GM21367 (cell line): ENCODE results near the gene PPP1R3G.

Experiments
- ATAC-seq: cut with Tn5 transposase; IDR thresholded peaks from one replicate; pipeline ENCODE4 v1.9.1; 2021; ENCODE audit not compliant: unreplicated experiment

Gene PPP1R3G

GRCh38 chr6:5093231-5094015 lies 8.3 kb downstream of the PPP1R3G start:
- ATAC-seq, result no peak

DNA sequence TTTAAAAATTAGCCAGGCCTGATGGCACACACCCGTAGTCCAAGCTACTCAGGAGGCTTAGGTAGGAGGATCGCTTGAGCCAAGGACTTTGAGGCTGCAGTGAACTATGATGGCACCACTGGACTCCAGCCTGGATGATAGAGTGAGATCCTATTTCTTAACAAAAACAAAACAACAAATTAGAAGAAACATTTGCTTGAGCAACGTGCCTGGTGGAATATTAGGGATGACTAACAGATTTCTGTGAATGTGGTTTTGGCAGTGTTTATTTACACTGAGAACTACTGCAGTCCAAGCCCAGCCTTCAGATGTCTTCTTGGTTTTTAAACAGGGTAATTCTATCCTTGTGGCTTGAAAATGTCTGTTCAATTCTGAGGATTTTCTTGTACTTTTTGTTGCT lies 9.2 kb downstream of the PPP1R3G start:
- no peak for ATAC-seq

DNA sequence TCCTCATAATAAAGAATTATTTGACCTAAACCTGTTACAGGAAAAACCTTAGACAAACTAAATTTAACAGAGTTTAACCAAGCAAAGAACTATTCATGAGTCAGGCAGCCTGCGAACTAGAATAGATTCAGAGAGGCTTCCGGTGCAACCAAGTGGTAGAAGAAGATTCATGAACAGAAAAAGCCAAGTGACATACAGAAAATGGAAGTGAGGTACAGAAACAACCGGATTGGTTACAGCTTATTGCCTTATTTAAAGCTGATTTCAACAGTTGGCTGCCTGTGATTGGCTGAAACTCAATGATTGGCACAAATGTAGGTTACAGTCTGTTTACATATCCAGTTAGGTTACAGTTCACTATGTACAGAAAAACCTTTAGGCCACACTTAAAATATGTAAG lies 10.1 kb downstream of the PPP1R3G start:
- peak; percentile 71 for ATAC-seq

DNA sequence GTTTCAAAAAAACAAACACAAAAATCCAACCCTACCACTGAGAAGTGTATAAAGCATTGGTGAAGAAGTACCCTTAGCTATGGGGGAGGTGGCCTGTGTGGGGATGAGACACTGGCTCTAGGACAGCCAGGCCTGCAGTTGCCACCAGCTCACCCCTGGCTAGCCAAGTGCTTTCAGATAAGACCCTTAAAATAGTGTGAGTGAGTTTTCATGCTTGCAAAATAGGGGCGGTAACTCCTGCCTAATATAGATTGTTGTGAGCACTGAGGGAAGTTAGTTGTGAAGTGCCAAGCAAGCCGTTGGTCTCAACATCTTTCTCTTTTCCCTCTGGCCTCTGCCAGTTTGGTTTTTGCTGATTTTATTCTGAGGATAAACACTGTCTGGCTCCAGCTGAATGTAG lies 11.3 kb downstream of the PPP1R3G start:
- no peak for ATAC-seq

DNA sequence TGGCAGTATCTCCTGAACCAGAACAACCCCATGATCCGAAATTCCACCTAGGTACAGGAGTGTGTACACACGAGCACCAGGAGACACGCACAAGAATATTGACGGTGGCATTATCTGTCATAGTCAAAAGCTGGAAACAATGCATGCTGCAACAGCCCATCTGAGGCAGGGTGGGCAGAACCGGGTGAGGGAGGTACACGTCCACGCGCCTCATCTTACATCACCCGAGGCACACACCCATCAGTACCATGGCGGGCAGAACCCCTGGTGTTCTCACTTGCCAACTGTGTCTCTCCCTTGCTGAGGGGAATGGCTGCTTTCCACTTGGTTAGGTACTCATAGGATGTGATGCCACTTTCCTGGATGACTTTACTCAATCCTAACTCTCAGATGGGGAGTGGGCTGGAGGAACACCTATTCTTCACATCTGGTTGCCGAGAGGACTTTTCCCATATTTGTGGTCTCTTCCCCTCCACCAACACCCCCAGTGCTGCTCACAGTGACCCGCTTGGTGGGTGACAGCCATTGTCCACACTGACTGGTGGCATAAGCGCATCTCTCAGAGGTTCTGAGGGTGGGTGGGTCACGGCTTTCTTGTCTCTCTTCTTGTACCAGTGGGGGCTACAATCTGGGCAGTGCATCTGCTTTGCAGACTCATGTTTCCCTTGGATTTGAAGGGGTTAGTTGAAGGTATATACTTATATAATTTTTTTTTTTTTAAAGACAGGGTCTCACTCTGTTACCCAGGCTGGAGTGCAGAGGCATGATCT lies 13.5 kb downstream of the PPP1R3G start:
- no peak for ATAC-seq

GRCh38 chr6:5099537-5099936 lies 14.4 kb downstream of the PPP1R3G start:
- ATAC-seq, result no peak

- ATAC-seq, result no peak
These were observed 15.7 kb downstream of the PPP1R3G start for GRCh38 chr6:5100806-5101205.

DNA sequence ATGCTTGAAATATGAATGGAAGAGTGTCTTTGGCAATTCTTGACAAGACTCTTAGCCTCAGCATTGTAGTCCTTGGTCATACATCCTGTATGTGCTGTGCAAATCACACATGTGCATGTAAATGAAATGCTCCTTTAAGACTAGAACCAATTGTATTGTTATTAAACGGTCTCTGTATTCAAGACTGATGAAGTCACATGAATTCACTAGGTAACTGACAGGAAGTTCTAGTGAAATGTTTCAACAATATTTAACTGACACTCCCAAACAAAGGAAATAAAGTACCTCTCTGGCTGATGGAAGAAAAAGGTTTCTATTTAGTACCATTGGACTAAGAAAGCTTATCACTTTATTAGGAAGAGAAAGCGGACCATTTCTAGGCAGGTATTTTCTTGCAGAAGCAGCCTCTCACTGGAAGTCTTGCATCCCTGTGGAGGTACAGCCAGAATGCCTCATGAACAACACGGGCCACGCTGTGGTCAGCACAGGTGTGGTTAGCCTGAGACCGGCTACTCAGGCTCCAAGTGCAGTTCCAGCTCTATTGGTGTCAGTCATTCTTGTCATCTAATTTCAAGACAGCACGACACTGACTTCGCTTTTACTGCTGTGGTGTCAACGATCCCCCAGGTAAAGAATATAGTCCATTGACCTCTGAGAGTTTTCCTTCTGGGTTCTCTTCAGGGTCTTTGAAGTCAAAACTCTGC lies 17.3 kb downstream of the PPP1R3G start:
- ATAC-seq, result no peak

DNA sequence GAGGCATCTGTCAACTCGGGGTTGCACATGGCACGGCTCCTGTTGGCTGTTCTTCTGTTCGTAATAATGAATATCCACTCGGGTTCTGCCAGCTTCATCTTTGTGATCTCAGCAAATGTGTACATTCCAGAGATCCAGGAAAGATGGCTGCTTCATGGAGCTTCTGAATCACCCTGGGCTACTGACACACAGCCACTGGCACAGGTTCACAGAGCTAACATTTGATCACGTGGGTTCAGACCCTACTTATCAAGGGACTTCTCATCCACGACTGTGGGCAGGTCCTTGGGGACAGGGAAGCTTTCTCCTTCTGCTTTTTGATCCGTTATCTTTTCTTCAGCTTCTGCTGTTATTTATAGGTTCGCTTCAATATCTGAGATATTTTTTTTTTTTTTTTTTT lies 18.1 kb downstream of the PPP1R3G start:
- no peak for ATAC-seq

DNA sequence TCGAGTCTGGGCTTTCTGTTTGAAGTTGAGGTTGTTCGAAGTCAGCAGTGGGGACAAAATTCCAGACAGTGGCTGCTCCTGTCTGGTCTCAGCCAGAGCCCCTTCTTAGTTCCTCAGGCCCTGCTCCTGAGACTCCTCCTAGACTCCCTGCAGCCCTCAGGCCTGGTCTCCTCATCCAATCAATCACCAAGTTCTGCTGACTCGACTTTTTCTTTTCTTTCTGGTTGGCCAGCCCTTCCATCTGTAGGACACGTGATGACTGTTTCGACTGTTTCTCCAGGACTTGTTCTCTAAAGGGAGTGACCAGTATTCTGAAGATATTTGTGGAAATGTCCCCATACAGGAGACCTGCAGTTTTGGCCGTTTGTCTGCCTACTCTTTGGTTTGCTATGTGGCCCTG lies 19.5 kb downstream of the PPP1R3G start:
- no peak for ATAC-seq

DNA sequence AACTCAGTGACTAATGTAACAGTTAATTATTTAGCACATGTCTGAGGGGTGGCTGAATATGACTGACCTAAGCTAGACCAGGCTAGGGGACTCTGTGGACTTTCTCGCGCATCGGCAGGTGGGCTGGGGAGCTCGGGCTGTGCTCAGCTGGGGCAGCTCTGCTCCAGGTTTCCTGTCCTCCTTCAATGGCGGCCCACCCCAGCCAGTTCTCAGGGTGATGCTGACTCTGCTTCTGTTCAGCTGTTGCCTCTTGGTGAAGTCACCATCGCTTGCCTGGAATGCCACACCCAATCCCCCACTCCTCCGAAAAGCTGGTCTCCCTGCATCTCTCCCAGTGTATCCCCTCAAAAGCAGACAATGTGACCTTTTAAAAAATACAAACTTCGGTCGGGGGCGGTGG lies 20.0 kb downstream of the PPP1R3G start:
- ATAC-seq, result no peak

GRCh38 chr6:5107341-5107740 lies 22.2 kb downstream of the PPP1R3G start:
- ATAC-seq, result no peak

DNA sequence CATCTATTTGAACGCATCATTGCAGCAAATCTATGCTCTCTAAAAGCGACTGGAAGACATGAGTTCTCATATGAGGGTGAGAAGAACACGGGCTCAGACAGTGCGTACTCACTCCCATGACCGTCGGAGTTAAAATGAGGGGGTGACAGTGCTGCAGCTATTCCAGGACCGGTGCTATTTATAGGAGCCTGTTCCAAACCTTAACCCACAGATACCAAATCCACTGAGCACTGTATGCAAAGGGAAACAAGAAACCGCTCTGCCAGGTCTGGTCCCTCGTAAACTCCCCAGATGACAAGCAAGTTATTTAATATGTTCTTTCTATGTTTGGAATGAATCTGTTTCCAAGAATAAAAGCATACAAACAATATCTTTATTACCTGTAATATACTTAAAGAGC lies 22.9 kb downstream of the PPP1R3G start:
- no peak for ATAC-seq

- no peak for ATAC-seq
These were observed 23.5 kb downstream of the PPP1R3G start for GRCh38 chr6:5108536-5109150.

DNA sequence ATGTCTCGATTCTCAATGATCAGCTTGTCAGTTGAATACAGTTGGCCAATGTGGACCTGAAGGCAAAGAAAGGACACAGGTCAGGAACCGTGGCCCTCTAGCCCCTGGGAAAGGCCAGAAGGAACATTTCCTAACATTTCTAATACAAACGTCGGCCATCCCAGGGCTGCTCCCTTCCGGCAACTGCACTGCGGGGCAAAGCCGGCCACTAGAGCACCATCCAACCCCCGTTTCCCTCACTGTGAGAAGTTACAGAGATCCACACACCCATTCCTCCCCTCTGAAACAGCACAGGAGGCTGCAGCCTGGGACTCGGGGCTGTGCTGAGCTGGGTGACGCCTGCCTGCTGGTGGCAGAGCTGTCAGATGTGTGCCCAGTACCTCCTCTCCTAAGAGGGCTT lies 24.3 kb downstream of the PPP1R3G start:
- no peak for ATAC-seq

DNA sequence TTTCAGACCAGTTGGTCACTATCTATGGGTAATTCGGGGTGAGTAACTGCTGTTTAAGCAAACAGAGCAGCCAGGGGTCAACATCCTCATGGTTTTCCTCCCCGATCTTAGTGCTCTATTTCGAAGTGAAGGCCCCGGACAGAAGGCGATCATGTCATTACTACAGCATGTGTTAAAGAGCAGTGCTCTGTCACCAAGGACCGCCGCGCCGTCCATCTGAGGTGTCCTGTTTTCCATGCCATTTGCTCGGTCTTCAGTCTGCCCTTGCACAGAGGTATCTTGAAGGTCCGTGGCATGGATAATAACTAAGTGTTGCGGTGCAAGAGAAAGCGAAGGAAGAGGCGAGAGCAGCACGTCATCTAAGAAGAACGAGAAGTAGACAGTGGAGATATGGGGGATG lies 25.1 kb downstream of the PPP1R3G start:
- no peak for ATAC-seq

DNA sequence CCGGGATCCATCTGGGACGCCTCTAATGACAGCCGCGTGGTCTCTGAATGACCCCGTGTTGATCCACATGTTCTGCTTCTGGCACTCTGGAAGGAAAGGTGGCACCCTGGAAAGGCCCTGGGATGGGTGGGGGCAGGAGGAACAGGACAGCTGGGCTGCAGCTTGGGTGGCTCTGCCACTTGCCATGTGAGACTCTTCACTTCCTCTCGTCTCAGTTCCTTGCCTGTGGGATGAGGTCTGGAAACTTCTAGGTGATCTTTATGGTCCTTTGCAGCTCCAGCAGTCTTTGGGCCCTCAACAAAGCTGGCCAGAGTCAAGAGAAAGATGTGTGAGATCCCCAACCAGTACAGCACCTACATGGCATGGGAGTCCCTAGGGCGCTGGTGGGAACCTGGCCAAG lies 26.5 kb downstream of the PPP1R3G start:
- ATAC-seq, result no peak

DNA sequence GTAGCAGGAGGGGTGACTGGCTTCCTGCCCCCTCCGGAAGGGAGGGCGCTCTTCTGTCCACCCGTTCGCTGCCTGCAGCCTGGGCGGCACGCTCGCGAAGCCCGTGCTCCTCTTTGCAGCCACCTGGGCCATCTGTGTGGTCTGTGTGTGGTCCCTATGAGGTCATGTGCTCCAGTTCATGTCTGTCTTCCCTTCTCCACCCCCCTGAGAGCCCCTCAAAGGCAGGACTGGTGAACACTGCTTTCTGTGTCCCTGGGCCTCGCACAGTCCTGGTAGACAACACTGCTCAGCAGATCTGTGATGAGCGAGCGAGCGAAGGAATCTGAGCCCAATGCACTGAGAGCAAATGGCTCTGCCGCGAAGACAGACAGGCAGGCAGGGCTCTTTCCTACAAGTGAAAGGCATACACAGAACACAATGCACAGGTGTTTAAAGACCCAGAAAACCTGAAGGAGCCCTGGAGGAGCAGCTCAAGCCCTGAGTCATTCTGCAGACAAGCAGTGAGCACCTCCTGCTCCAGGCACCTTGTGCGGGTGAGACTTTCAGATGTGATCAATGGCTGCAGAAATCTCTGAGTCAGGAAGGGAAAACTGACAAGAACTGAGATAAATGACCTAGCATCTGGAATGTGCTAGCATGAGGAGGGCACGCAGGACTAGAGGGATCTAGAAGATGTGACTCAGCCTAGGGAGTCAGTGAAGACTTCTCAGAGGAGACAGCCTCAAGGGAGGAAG lies 27.1 kb downstream of the PPP1R3G start:
- ATAC-seq, result no peak

DNA sequence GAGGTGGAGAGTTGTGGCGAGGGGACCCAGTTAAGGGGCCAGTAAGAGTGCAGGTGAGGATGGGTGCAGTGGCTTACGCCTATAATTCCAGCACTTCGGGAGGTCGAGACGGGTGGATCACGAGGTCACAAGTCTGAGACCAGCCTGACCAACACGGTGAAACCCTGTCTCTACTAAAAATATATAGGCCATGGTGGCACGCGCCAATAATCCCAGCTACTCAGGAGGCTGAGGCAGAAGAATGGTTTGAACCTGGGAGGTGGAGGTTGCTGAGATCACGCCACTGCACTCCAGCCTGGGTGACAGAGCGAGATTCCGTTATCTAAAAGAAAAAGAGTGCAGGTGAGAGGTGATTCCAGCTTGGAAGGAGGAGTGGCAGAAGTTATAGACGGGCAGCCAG lies 28.0 kb downstream of the PPP1R3G start:
- no peak for ATAC-seq

DNA sequence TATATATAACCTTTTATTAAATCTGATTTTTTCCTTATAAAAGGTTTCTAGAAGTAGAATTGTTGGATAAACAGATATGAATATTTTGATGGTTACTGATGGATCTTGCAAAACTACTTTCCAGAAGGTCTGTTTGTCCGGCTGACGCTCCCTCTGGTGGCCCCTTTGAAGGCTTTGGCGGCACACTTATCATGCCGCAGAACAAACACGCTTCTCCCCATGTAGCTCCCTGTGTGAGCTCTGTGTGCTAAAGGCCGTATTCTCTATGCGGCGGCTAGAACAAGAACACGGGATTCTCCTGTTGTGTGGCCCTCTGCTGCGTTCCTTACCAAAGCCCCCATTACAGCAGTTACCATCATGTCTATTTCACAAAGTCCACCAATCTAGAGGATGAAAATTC lies 30.0 kb downstream of the PPP1R3G start:
- no peak for ATAC-seq
